RWPE2 (cell line): ENCODE data around the gene ASTN2.

Experiments
- ATAC-seq: fragments of 200-7000 bp; cut with Tn5 transposase; 3 replicates; pipeline ENCODE4 v1.9.1; 2021; ENCODE audit warnings: low read depth
- DNase-seq: peaks from one replicate; pipeline ENCODE4 v3.0.0-alpha.2; 2020; ENCODE audit warnings: low spot score
- H3K27ac ChIP-seq: fragments of 450-650 bp; 2 replicates; pipeline ENCODE4 v1.5.1; 2017; ENCODE audit warnings: mild to moderate bottlenecking; ENCODE audit not compliant: poor library complexity, severe bottlenecking
- H3K27me3 ChIP-seq: fragments of 250-450 bp; sonication (Bioruptor Pico); 2 replicates; pipeline ENCODE4 v1.5.1; 2021; ENCODE audit warnings: mild to moderate bottlenecking, moderate library complexity; ENCODE audit not compliant: insufficient read depth, poor library complexity, severe bottlenecking
- H3K36me3 ChIP-seq: fragments of 250-450 bp; sonication (Bioruptor Pico); 2 replicates; pipeline ENCODE4 v1.5.1; 2020; ENCODE audit warnings: low read depth, mild to moderate bottlenecking, moderate library complexity
- H3K4me1 ChIP-seq: fragments of 250-450 bp; sonication (Bioruptor Pico); 2 replicates; pipeline ENCODE4 v1.5.1; 2021; ENCODE audit warnings: mild to moderate bottlenecking, moderate library complexity; ENCODE audit not compliant: insufficient read depth, poor library complexity, severe bottlenecking
- H3K4me3 ChIP-seq: fragments of 250-450 bp; sonication (Bioruptor Pico); 2 replicates; pipeline ENCODE4 v1.5.1; 2021; ENCODE audit warnings: mild to moderate bottlenecking, moderate library complexity; ENCODE audit not compliant: severe bottlenecking
- H3K9me3 ChIP-seq: fragments of 250-450 bp; sonication (Bioruptor Pico); 2 replicates; pipeline ENCODE4 v1.5.1; 2021; ENCODE audit warnings: mild to moderate bottlenecking, moderate library complexity; ENCODE audit not compliant: severe bottlenecking
- TF ChIP-seq, protein P1 (sequence below): fragments of 450-650 bp; IDR thresholded peaks from one replicate; pipeline ENCODE4 v1.5.1; 2017; ENCODE audit warnings: mild to moderate bottlenecking, moderate library complexity; ENCODE audit not compliant: poor library complexity, severe bottlenecking

ASTN2 gene

DNA sequence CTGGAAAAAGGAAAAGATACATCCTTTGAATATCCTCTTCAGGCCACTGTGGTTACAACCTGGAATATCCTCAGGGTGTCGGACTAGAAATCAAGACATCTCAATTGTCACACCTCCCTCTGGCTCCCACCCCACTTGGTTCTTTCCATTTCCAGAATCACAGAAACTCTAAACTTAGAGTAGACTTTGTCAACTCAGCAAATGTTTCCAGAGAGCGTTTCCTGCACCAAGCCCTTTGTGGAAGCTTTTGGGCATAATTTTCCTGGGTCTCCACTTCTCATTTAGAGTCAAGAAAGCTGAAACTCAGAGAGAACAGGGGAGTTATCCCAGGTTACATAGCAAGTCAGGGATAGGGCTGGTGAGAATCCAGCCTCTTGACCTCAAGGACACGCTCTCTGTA, 108.8 kb downstream of the ASTN2 start:
- no peak overlapping the region for H3K27ac ChIP-seq
- TF ChIP-seq, protein P1, sequence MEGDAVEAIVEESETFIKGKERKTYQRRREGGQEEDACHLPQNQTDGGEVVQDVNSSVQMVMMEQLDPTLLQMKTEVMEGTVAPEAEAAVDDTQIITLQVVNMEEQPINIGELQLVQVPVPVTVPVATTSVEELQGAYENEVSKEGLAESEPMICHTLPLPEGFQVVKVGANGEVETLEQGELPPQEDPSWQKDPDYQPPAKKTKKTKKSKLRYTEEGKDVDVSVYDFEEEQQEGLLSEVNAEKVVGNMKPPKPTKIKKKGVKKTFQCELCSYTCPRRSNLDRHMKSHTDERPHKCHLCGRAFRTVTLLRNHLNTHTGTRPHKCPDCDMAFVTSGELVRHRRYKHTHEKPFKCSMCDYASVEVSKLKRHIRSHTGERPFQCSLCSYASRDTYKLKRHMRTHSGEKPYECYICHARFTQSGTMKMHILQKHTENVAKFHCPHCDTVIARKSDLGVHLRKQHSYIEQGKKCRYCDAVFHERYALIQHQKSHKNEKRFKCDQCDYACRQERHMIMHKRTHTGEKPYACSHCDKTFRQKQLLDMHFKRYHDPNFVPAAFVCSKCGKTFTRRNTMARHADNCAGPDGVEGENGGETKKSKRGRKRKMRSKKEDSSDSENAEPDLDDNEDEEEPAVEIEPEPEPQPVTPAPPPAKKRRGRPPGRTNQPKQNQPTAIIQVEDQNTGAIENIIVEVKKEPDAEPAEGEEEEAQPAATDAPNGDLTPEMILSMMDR: no peak
- no peaks in the 10 kb centered on the region for H3K27me3 ChIP-seq
- no peak overlapping the region for H3K4me3 ChIP-seq
- no peaks in the 10 kb centered on the region for H3K4me1 ChIP-seq
- ATAC-seq (no peak), DNase-seq (no peak)
- H3K36me3 ChIP-seq: no peaks in the 10 kb centered on the region
- H3K9me3 ChIP-seq: no peaks in the 10 kb centered on the region

DNA sequence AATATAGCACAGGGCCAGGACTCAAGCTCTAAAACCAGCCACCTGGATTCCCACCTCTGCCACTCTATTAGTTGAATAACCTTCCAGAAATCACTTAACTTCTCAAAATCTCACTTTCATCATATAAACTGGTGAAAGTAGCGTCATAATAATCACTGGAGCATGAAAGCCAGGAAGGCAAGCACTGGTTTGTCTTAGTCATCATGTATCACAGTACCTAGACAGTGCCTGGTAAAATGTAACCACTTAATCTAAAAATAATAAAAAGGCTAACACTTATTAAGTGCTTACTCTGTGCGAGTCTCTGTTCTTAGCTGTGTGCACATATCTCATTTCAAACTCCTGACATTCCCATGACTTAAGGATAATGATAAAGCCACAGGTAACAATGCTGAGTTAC, 109.4 kb downstream of the ASTN2 start:
- no peak overlapping the region for H3K27ac ChIP-seq
- H3K36me3 ChIP-seq: no peaks in the 10 kb centered on the region
- DNase-seq (no peak), ATAC-seq (no peak)
- H3K9me3 ChIP-seq: no peaks in the 10 kb centered on the region
- TF ChIP-seq, protein P1: no peak
- H3K4me1 ChIP-seq: no peaks in the 10 kb centered on the region
- H3K4me3 ChIP-seq: no peak overlapping the region
- no peaks in the 10 kb centered on the region for H3K27me3 ChIP-seq

DNA sequence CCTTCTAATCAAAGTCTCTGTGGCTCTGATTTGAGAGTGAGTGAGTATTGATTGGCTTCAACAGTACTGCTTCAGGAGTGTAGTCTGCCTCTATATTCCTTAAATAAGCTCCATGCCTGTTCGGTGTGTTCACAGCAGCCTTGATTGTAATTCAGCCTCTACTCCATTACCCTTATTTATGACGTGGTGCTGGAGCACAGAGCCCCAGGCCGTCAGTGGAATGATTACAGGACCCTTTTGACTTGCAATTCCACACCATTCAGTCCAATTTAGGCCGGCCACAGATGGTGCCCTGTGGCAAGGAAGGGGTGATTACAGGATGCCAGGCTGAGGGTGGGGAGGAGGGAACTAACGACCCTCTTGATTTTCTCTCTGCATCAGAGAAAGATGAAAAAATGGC, 110.3 kb downstream of the ASTN2 start:
- H3K4me1 ChIP-seq: no peaks in the 10 kb centered on the region

DNA sequence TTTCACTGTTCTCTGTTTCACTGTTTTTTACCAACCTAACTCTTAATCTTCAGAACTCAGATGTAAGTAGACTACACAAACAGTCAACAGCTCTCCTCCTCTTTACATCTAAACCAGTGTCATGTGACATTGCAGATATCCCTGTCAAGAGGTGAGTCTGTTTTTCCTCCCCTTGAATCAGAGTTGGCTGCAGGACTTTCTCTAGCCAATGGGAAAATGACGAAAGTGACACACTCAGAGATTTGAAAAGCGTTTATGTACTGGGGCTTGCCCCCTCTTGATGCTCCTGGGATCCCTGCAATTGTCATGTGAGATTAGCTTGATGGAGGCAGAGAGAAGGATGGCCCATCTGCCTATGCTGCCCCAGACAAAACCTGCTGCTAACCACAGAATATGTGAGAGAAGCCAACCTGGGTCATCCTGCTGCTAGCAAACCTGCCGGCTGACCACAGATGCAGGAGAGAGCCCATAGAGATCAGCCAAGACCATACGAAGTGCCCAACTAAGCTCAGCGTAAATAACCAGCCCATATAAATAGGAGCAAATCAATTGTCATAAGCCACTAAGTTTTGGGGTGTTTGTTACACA, 111.1 kb downstream of the ASTN2 start:
- Histone ChIP-seq H3K9me3 (no peaks in the 10 kb centered on the region), H3K36me3 (no peaks in the 10 kb centered on the region), H3K4me3 (no peak overlapping the region), H3K27me3 (no peaks in the 10 kb centered on the region), H3K27ac (no peak overlapping the region), H3K4me1 (no peaks in the 10 kb centered on the region)
- ATAC-seq: no peak
- TF ChIP-seq, protein P1: no peak
- DNase-seq: no peak

More for the DNA sequence above, 110.3 kb downstream of the ASTN2 start:
- TF ChIP-seq, protein P1: no peak
- Histone ChIP-seq H3K36me3 (no peaks in the 10 kb centered on the region), H3K27me3 (no peaks in the 10 kb centered on the region), H3K27ac (no peak overlapping the region), H3K4me3 (no peak overlapping the region), H3K9me3 (no peaks in the 10 kb centered on the region)
- DNase-seq (no peak), ATAC-seq (no peak)

DNA sequence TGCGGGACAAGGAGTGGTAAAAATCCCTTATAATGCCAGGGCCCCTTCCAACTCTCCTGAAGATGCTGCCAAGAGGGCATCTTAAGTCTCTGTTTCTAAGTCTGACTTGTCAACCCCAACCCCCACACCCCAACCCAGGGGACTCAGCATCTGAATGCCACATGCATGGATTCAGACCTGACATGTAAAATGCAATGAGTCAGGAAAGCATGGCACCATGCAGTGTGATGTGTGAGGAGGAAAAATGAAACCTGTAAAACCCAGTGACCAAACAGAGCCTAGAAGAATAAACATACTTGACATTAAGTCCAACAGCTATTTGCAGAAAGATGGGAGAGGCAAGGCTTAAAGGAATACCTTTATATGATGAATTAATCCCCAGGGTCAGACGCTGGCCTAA, 112.4 kb downstream of the ASTN2 start:
- H3K4me3 ChIP-seq: no peak overlapping the region
- no peak for DNase-seq
- no peak overlapping the region for H3K27ac ChIP-seq

More for the DNA sequence above, 112.4 kb downstream of the ASTN2 start:
- Histone ChIP-seq H3K4me1 (no peaks in the 10 kb centered on the region), H3K27me3 (no peaks in the 10 kb centered on the region), H3K9me3 (no peaks in the 10 kb centered on the region), H3K36me3 (no peaks in the 10 kb centered on the region)
- TF ChIP-seq, protein P1: no peak
- no peak for ATAC-seq
